Activated CD8-positive, alpha-beta memory T cell treated with anti-CD3 and anti-CD28 coated beads for 48 hours (primary cell): ENCODE results near the gene P3H4.

Experiments used
- DNase-seq, 3 experiments: peaks; one replicate each; pipeline ENCODE4 v3.0.0-alpha.2; 2020; ENCODE audit warnings: low read depth in 2 of 3, low spot score in 2 of 3

The P3H4 gene

DNA sequence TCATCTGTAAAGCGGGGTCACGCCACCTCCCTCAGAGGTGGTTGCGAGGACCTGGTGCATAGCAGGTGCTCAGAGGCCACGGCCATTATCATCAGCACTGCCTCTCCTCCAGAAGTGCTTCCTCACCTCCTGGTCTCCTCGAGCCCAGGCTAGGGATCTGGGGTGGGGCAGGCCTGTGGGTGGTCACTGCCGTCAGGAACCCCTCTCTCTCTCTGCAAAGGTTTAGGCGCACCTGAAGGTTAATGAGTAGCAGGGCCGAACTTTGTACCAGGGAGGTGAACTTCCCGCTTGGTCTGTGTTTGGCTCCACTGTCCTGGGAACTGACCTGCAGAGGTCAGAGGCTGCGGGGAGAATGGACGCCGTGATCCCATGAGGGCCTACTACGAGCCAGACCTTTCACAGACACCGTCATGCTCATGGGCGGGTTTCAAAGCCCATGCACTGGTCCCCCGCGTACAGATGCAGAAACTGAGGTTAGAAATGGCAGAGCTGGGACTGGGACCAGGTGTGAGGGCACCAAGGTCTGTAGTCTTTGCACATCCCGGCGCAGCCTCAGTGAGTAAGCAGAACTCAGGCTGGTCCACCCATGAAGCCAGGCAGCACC is 39.1 kb downstream of the P3H4 start:
- DNase-seq: no peak

DNA sequence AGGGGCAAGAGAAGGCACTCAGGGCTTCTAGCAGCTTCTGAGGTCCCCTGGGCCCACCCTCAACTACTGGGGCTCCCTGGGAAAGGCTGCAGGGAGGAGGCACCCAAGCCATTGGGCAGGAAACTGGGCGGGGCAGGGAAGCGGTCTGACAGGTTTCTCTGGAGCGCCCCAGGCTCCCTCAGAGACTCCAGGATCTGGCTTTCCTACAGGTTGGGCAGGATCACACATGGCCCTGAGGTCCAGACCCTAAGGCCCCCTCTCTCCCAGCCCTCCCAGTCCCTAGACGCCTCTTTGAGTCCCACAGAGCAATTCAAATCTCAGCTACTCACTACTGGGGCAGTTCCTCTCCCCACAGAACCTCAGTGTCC is 39.5 kb downstream of the P3H4 start:
- no peak for DNase-seq

DNA sequence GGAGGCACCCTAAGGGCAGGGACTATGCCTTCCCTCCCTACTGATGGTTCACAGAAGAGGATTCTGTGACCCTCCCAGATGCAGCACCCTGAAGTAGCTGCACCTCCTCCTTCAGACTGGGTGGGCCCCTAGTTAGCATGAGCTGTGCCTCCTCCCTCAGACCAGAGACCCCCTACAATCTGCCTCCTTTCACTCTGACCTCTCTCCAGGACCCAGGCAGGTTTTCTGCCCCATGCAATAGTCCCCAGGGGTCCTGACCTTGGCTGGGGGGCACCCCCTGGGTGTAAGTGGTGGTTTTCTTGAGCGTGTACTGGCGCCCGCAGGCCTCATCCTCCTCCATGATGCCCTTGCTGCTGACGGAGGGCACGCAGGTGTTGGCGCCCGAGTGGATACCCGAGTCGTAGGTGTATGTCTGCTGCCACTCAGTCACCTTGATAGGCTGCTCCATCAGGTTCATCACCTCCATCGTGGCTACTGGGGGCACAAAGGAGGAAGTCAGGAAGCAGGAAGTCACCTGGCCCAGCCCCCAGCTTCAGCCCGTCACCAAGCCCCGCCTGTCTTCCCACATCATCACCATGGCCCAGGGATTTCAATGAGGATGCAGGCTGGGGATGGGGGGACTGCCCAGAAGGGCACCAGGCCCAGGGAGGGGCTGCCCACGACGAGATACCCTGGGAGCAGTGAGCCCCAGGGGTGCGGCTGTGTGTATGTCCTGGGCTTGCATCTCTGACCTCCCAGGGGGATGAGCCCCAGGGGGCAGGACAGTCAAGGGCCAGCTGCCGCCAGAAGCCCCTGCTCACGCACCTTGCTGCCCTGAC is 40.2 kb downstream of the P3H4 start:
- no peak for DNase-seq

DNA sequence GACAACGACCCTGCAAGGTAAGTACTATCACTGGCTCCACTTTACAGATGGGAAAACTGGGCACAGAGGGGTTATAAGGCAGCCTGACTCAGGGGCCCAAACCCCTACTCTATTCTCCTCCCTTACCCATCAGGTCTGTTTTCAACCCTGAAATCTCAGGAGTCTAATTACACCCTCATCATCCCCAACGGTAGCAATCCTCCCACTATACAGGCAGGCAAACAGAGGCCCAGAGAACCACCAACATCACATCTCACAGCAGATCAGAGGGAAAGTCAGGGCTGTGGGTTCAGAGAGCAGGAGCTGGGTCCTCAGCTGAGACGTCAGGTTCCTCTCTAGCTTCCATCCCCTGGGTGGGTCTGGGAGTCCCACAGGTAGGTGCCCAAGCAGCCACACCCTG is 41.8 kb downstream of the P3H4 start:
- no peak for DNase-seq

GRCh38 chr17:41769346-41769862 is 42.3 kb downstream of the P3H4 start:
- DNase-seq: no peak

GRCh38 chr17:41768682-41769288 is 43.0 kb downstream of the P3H4 start:
- no peak for DNase-seq

DNA sequence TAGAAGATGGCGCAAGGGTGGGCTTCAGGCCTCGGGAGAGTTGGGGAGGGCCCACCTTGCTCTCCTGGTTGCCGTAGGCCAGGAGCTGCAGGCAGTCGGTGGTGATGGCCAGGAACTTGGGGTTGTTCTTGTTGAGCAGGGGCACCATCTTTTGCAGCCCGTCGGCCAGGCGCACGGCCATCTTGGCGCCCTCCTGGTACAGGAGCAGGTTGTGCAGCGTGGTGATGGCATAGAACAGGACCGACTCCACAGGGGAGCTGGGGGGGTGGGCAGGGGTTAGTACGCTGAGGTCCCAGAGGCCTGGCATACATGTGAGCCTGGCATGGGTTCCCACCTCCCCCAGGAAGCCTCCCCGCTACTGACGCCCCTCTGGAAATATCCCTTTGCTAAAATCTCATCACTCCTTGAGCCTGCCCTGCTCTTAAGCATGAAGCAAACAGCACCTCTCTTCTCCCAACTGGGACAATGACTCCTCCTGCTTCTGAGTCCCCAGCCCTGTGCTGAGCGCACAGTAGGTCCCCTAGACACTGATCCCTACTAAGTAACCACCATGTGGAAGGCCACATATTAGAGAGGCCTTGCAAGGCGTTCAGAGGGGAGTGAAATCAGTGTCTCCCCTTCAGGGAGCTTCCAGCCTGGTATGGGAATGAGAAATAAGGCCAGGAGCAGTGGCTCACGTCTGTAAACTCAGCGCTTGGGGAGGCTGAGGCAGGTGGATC is 44.3 kb downstream of the P3H4 start:
- no peak for DNase-seq

- no peak for DNase-seq
These were observed 45.6 kb downstream of the P3H4 start for GRCh38 chr17:41766135-41766534.

DNA sequence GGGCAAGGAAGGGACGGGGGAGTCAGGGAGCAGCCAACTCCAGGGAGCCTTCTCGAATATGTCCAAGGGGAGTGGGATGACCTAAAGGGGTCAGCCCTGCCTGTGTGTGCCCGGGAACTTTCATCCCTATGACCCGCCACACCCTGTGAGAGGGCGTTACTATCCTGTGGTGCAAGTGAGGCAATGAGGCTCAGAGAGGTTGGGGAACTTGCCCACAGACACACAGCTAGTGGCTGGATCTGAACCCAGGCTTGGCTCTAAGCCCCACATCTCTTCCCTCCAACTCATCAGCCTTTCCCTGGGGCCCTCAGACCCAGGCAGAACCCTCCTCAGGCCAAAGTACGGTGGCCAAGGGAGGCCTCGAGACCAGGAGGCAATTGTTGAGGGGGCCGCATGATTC is 48.4 kb downstream of the P3H4 start:
- DNase-seq: no peak

DNA sequence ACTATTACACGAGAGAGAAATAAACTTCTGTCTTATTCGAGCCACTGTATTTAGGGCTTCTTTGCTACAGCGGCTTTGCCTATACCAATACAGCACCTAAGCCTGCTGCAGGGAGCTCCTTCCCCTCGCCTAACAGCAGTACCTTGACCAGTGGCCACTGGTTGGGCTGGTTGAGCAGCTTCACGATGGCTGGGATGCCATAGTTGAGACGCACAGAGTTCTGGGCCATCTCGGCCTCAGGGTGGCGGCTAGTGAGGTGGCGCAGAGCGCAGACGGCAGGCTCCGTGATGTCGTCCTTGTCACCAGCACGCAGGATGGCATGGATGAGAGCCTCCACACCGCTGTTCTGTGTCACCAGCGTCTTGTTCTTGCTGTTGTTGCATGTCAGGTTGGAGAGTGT is 48.9 kb downstream of the P3H4 start:
- DNase-seq: no peak

- DNase-seq: no peak
These were observed 49.4 kb downstream of the P3H4 start for GRCh38 chr17:41762391-41762790.

- no peak for DNase-seq
These were observed 50.9 kb downstream of the P3H4 start for GRCh38 chr17:41760878-41761277.

DNA sequence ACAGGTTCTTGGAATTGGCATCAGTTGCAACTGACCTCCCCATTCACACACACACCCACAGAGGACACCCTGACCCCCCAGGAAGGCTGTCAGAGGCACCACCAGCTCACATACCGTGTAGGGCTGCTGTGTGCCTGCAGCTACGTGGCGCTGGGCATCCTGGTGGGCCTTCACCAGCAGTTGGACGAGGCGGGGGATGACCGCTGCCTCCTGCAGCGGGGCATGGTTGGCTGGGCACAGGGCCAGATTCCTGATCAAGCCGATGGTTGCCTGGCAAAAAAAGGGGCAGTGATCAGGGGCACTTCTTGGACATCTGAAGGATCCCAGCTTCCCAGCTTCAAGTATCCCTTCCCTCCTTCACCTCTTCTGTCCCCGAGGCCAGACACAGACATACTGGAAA is 53.1 kb downstream of the P3H4 start:
- no peak for DNase-seq

- DNase-seq: no peak
These were observed 57.7 kb downstream of the P3H4 start for GRCh38 chr17:41754066-41754465.
